ENCODE data around the gene DNM1.
"Not testable (repeated sequence)": the region's sequence is repeated elsewhere in the genome, so short reads cannot be mapped to it uniquely, and the experiment has no call there.

The DNM1 gene

DNA sequence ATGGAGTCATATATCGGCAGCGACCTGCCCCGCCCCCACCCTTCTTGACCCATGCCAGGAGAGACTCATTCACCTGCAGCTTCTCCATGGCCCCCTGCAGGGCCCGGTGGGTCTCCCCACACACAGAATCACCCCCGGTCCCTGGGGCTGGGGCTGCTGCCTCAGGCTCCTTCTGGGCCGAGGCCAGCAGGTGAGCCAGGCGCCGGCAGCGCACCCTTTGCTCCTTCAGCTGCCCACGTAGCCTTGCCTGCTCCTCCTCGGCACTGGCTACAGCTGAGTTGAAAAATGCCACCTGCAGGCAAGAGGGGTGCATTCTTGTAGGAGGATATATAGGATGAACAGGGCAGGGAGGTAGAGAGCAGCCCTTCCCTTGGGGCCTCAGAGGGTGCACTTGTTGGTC lies 54.7 kb downstream of the DNM1 start:
- in situ Hi-C loops (cut with HindIII; ENCODE audit: low pct_ligation_motif_present, low pct_unique_long_range_greater_than_20kb, low sequenced_read_pairs): no loop called here
- no peak for DNase-seq

DNA sequence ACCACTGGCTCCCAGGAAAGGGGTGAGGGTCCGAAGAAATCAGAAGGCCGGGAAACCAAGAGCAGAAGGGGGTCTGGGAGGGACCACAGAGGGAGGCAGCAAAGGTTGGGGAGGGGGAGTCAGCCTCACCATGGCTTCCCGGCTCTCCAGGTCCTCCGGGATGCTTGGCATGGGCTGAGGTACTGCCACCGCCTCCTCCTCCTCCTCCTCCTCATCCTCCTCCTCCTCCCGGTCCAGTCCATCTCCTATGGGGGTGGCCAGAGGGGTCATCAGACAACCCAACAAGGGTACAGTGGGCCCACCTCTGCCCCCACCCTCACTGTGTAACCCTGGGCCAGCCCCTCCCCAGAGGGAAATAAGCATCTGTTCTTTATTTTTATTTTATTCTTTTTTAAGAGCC lies 55.1 kb downstream of the DNM1 start:
- in situ Hi-C loops (cut with HindIII; ENCODE audit: low pct_ligation_motif_present, low pct_unique_long_range_greater_than_20kb, low sequenced_read_pairs): no loop called here
- no peak for DNase-seq

DNA sequence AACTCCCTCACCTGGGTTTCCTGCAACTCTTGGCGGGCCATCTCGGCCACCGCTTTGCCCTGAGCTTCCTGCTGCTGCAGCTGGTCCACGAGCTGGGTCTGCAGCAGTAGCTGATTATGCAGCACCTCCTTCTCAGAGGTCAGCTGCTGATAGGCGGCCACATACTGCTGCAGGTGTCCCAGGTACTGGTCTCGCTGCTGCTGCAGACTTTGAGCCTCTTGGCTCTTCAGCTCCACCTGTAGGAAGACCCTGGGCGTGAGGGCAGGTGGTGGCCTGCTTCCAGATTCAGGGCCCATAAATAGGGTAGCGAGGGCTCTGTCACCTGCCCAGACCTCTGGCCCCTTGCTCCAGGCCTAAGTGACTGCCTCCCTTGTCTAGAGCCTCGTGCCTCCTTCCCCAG lies 56.0 kb downstream of the DNM1 start:
- in situ Hi-C loops (cut with HindIII; ENCODE audit: low pct_ligation_motif_present, low pct_unique_long_range_greater_than_20kb, low sequenced_read_pairs): no loop called here
- no peak for DNase-seq

DNA sequence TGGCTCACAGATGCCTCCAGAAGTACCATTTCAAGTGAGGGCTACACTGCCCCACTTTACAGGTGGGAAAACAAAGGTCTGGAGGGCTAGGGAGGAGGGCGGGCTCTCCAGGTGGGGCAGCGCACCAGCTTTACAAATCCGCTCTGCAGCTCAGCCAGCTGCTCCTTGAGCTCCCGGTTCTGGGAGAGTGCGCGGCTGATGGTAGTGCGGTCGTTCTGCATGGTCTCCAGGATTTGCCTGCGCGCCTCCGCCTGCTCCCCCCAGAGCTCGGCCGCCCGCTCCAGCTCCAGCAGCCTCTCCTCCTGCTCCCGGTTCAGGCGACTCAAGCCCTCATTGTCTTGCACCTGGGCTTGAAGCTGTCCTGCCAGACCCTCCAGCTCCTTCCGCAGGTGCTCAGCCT lies 57.2 kb downstream of the DNM1 start:
- in situ Hi-C loops (cut with HindIII; ENCODE audit: low pct_ligation_motif_present, low pct_unique_long_range_greater_than_20kb, low sequenced_read_pairs): no loop called here

DNA sequence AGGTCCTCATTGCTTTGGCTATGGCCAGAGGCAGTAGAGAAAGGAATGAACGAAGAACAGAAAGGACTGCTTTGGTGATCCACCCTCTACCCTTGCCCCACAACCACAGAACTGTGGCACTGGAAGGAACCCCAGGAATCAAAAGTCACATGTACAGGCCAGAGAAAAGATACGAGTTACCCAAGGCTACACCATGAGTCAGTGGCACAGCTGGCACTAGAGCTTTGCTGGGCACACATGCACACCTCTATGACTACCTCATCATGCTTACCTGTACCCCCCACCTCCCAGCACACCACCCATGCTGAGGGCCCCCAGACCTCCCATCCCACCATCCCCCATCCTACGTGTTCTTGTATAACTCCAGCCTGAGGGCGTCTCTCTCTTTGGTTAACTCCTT lies 59.5 kb downstream of the DNM1 start:
- in situ Hi-C loops (cut with HindIII; ENCODE audit: low pct_ligation_motif_present, low pct_unique_long_range_greater_than_20kb, low sequenced_read_pairs): no loop called here
- no peak for DNase-seq

More for the DNA sequence above, 57.2 kb downstream of the DNM1 start:
- DNase-seq: no peak

DNA sequence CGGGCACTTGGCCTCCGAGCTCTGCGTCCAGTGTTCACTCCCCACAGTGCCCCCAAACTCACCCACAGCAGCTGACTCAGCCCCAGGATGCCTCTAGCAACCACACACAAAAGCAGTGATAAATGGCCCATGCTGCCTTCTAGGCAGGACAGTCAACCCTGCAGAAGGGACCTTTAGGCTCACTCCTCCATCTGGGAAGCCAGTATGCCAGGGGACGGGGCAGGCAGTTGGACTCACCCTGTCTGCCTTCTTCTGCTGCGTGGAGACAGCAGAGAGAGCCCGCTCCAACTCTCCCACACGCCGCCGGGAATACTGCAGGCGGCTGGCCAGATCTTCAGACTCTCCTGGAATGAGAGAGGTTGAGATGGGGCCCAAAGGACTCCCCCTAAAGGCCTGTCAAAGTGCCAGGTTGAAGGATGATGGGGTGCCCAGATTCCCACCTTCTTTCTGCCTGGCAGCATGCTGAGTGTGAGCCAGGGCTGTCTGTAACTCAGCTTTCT lies 62.2 kb downstream of the DNM1 start:
- in situ Hi-C loops (cut with HindIII; ENCODE audit: low pct_ligation_motif_present, low pct_unique_long_range_greater_than_20kb, low sequenced_read_pairs): no loop called here
- no peak for DNase-seq

DNA sequence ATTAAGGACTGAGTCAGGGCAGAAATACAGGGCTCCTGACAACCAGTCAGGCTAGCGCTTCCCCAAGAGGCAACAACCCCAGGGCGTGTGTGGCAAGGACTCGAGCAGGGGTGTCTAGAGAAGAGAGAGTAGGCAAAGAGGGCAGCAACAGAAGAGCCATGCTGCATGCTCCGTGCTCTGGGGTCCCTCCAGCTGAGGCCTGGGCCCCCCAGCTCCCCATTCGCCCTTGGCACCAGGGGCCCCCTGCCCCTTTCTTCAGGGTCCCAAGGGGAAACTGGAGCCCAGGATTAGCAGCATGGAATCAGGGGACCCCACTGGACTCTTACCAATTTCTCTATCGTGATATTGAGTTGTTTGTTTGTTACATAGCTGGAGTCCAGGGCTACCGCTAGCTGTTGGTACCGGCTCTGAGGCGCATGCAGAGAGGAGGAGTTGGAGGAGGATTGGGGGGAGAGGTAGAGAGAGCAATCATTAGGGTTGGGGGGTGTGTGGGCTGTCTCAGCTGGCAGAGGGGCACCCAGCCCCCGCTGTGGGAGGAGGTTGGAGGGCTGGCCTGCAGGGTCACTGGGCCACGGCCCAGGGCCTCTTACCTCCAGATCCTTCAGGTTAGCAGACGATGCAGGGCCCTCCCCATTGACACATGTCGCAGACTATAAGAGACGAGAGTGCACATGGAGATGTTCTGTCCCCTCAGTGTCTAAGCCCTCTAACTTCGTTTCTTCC lies 63.9 kb downstream of the DNM1 start:
- in situ Hi-C loops (cut with HindIII; ENCODE audit: low pct_ligation_motif_present, low pct_unique_long_range_greater_than_20kb, low sequenced_read_pairs): no loop called here
- no peak for DNase-seq

DNA sequence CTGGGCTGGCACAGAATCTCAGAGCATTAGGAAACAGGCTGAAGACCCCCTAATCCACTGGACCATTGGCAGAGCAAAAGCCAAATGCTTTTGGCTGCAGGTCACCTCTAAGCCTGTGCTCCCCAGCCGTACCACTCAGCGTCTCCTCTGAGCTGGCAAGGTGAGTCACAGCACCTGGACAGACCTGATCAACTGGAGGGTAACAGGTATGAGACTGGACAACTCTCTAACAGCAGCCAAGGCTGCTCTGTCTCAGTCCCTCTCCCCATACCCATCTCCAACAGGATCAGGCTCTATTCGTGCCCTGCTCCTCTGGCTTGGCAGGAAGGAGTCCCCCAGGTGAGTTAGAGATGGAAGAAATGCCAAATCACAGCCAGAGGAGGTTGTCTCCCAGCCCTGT lies 67.9 kb downstream of the DNM1 start:
- in situ Hi-C loops (cut with HindIII; ENCODE audit: low pct_ligation_motif_present, low pct_unique_long_range_greater_than_20kb, low sequenced_read_pairs): no loop called here
- no peak for DNase-seq

DNA sequence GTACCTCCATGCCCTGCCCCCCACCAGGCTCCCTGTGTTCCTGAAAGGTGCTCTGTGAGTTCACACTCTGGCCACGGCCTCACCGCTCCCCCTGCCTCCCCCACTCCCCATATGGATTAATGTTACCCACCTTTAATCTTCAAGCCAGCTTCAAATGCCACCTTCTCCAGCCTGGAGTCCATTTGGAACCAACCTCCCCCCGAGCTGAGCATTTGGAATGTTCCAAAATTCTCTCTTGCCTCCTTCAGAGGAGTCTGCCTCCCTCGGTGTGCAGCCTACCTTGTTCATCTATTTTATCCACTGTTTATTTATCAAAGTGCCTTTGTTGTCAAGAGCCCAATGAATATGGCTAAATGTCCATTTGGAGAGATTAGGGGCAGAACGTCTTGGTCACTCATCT lies 68.3 kb downstream of the DNM1 start:
- in situ Hi-C loops (cut with HindIII; ENCODE audit: low pct_ligation_motif_present, low pct_unique_long_range_greater_than_20kb, low sequenced_read_pairs): no loop called here
- no peak for DNase-seq

DNA sequence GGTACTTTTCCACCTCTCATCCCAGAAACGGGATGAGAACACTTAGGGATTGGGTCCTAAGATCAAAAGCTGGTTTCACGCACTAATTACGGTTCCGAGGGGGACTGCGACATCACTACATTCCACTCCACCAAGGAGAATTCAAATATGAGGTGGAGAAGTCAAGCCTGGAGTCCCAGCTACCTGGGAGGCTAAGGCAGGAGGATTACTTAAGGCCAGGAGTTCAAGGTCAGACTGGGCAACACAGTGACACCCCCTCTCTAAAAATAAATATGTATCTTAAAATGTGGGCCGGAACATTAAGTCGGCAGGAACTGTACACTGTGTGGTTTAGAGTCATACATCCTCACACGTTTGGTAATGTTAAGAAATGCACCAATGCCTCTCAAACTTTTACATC lies 71.1 kb downstream of the DNM1 start:
- no peak for DNase-seq
- in situ Hi-C loops (cut with HindIII; ENCODE audit: low pct_ligation_motif_present, low pct_unique_long_range_greater_than_20kb, low sequenced_read_pairs): no loop called here

DNA sequence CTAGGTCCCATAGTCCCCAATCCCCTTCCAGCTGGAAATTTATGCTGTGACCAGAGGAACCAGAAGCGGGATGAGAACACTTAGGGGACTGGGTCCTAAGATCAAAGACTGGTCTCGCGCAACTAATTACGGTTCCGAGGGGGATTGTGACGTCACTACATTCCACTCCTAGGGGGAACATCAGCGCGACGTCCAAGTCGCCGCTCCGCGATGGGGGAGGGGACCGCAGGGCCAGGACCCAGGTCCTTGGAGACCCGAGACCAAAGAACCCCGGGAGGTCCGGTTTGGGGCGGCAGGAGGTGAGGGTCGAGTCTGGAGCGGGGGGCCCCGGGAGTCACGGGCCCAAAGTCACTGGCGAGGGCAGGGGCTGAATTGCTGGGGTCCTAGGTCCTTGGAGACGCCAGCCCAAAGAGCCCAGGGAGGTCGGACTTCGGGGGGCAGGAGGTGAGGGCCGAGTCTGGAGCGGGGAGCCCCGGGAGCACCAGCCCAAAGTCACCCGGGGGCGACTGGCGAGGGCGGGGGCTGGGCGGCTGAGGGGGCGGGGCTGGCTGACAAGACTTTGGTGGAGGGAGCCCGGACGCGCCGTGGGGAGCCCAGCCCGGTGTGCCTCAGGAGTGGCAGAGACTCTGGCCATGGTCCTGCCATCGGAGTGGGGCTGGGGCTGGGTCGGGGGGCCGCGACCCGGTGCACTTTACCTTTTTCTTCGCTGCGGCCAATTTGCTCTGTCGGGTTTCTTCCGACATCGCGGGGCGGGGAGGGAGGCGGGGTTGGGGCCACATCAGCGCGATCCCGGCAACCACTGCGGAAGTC lies 72.2 kb downstream of the DNM1 start, which contains the start of gene GOLGA2:
GOLGA2 (minus strand) TSS at position 810 of the 810 bp plus-strand sequence; CDS start at position 779, 31 bp downstream.
- DNase-seq: peak; percentile 33
- in situ Hi-C loops (cut with HindIII; ENCODE audit: low pct_ligation_motif_present, low pct_unique_long_range_greater_than_20kb, low sequenced_read_pairs): no loop called here

DNA sequence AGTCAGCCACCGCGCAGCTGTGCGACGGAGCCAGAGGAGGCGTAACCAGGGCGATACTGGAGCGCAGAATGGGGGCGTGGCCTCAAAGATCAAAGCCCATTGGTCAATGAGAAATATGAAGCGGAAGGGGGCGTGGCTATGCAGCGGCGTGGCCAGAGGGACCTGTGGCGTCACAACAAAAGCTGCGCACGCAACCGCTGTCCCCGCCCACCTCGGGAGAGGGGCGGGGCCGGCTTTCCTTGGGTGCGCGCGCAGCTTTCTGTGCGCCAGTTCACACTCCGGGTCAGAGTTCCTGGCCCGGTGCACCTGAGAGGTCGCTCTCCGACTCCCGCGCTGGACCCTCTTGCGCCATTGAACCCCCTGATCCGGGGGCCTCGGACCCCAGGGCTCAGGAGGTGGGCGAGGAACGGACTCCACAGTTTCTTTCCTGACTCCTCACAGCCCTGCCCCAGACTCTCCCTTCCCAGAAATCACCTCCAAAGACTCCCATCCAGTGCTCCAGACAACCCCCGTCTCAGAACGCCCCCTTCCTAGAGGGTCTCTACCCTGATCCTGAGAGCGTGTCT lies 72.9 kb downstream of the DNM1 start, which contains the start of gene SWI5:
SWI5 (plus strand) TSS at position 269 of the 566 bp plus-strand sequence.
- peak; percentile 97 for DNase-seq
- in situ Hi-C loops (cut with HindIII; ENCODE audit: low pct_ligation_motif_present, low pct_unique_long_range_greater_than_20kb, low sequenced_read_pairs): no loop called here

DNA sequence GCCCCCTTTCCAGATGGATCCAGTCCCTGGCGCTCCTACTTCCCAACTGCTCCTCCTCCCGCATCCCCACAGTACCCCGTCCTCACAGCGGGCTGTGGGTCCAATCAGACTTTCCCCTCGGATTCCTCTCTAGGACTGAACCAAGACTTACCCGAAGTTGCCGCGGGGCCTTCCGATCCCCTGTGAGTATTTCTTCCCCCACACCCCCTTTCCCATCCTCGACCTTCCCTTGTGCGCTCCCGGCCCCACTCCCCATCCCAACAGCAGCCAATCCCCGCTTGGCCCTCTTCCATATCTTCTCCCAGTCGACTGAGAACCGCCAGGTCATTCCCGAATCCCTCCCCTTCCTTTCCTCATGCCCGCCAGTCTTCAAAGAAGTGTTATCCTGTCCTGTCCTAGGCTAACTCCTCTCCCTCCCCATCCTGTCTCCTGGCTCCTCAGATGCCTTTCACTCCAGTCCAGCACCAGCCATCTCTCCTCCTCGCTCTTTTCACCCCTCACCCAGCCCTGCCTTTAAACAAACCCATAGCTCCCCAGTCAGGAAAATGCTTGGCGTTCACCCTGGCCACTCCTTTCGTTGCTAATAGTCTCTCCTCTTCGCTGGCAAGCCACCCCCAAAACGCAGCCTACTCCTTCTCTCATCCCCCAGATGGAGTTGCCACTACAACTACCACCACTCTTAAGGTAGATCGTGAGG lies 73.5 kb downstream of the DNM1 start:
- peak; percentile 25 for DNase-seq
- in situ Hi-C loops (cut with HindIII; ENCODE audit: low pct_ligation_motif_present, low pct_unique_long_range_greater_than_20kb, low sequenced_read_pairs): no loop called here

DNA sequence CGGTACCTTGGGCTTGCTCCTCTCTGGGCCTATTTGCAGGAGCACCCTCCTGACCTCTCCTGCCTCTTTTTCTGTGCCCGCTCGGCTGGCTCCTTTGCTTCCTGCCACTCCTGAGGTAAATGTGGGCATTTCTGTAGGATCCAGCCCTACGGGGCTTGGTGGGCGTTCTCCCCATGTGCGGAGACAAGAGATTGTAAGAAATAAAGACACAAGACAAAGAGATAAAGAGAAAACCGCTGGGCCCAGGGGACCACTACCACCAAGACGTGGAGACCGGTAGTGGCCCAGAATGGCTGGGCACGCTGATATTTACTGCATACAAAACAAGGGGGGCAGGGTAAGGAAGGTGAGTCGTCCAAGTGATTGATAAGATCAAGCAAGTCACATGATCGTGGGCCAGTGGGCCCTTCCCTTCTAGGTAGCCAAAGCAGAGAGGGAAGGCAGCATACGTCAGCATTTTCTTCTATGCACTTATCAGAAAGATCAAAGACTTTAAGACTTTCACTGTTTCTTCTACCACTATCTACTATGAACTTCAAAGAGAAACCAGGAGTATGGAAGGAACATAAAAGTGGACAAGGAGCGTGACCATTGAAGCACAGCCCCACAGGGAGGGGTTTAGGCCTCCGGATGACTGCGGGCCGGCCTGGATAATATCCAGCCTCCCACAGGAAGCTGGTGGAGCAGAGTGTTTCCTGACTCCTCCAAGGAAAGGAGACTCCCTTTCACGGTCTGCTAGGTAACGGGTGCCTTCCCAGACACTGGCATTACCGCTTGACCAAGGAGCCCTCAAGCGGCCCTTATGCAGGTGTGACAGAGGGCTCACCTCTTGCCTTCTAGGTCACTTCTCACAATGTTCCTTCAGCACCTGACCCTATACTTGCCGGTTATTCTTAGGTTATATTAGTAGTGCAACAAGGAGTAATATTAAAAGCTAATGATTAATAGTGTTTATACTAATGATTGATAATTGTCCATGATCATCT lies 76.2 kb downstream of the DNM1 start:
- peak; percentile 32 for DNase-seq
- in situ Hi-C loops (cut with HindIII; ENCODE audit: low pct_ligation_motif_present, low pct_unique_long_range_greater_than_20kb, low sequenced_read_pairs): not testable (repeated sequence)

DNA sequence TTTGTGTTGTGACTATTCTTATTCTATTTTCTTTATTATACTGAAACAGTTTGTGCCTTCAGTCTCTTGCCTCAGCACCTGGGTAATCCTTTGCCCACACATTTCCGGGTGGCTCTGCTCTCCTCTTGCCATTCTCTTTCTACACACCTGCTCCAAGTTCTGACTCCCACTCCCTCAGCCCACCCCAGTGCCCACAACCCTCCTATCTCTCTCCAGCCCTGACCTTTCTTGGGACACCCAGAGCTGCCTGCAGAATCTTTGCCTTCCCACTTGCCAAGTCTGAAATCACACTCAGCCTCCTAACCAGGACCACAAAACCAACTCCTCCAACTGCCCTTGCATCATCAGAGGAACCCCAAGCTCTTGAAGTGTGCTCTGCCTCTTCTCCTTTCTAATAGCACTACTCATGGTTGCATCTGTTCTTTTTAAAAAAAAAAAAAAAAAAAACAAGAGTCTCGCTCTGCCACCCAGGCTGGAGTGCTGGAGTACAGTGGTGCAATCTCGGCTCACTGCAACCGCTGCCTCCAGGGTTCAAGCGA lies 77.0 kb downstream of the DNM1 start:
- no peak for DNase-seq
- in situ Hi-C loops (cut with HindIII; ENCODE audit: low pct_ligation_motif_present, low pct_unique_long_range_greater_than_20kb, low sequenced_read_pairs): no loop called here

DNA sequence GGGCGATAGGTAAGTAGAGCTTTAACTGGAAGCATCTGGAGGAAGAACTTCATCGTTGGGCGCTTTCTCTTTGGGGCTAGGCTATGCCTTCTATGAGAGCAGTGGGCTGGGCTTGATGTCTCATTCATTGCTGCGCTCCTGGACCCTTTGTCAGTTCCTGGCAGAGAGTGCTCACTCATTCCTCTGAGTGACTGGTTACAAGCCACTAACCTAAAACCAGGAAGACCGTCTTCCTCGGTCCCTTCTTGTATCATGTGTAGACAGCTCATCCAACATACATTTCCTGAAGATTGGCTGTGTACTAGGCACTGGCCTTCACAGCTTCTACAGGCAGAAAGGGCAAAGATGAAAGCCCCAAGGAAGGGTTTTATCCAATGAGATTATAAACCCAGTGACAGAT lies 79.3 kb downstream of the DNM1 start:
- no peak for DNase-seq
- in situ Hi-C loops (cut with HindIII; ENCODE audit: low pct_ligation_motif_present, low pct_unique_long_range_greater_than_20kb, low sequenced_read_pairs): no loop called here

DNA sequence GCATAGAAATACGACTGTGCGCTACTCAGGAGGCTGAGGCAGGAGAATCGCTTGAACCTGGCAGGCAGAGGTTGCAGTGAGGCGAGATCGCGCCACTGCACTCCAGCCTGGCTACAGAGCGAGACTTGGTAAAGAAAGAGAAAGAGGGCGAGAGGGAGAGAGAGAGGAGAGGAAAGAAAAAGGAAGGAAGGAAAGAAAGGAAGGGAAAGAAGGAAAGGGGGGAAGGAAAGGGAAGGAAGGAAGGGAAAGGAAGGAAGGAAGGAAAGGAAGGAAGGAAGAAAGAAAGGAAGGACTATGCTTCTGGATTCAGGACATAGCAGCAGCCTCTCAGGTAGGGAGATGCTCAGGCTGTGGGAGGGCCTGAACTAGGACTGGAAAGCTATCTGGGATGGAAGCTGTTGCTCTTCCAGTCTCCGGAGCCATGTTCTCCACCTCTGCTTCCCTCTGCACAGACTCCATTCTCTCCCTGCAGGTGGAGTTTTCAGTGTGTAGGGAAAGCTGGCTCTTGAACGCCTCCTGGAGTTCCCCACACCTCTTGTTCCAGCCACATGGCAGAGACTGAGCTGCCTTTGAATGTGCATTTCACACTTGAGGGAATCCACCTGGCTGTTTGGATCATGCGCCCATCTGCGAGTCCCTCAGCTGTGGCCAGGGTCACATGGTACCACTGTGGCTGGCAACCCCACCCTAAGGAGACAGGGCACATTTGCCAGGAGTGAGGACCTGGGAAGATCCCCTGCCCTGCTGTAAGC lies 82.0 kb downstream of the DNM1 start:
- in situ Hi-C loops (cut with HindIII; ENCODE audit: low pct_ligation_motif_present, low pct_unique_long_range_greater_than_20kb, low sequenced_read_pairs): no loop called here
- no peak for DNase-seq

Measured in ACHN (cell line).